Bronchial epithelial cell (primary cell): ENCODE results near the gene ZNF202. TPM values are rescaled to one million over a fixed set of nuclear protein-coding genes. Genes with fewer than 3 reads are reported as not detected.

ENCODE experiments used
- DNase-seq: peaks from one replicate; pipeline ENCODE4 v3.0.0-alpha.2; 2010; ENCODE audit warnings: low read depth
- FAIRE-seq: peaks from 2 replicates; lab custom pipeline; 2011; peaks lifted over from hg19 to GRCh38; lab: Jason Lieb, UNC
- H3K27me3 ChIP-seq: 2 replicates; pipeline ENCODE4 v1.5.1; 2011; ENCODE audit warnings: low read length; ENCODE audit not compliant: control insufficient read depth, insufficient read depth
- H3K36me3 ChIP-seq: 2 replicates; pipeline ENCODE4 v1.5.1; 2011; ENCODE audit warnings: low read length; ENCODE audit not compliant: control insufficient read depth, insufficient read depth
- H3K4me3 ChIP-seq: 2 replicates; pipeline ENCODE4 v1.5.1; 2011; ENCODE audit warnings: mild to moderate bottlenecking, low read depth, low read length, control low read depth
- CTCF ChIP-seq: IDR thresholded peaks from 2 replicates; pipeline ENCODE4 v1.5.1; 2011; ENCODE audit warnings: mild to moderate bottlenecking, moderate library complexity, low read length, control low read depth, inconsistent platforms; ENCODE audit not compliant: insufficient read depth, severe bottlenecking
- total RNA-seq: library from RNA; depleted of rRNA; stranded (reverse); fragments of >200 nt; gene quantifications from 2 replicates; pipeline ENCODE4 v1.2.1, GENCODE V29; 2014

ZNF202 gene
- total RNA-seq, 1 donor from 2014 or later = 14.5 TPM

GRCh38 chr11:123760894-123761293, 19.4 kb upstream of the ZNF202 start:
- Histone ChIP-seq H3K27me3 (no peaks in the 10 kb centered on the region), H3K36me3 (no peaks in the 10 kb centered on the region), H3K4me3 (no peak overlapping the region)
- no peak for FAIRE-seq
- no peak for TF ChIP-seq CTCF
- DNase-seq = peak; percentile 71

- no peak overlapping the region for H3K4me3 ChIP-seq
- FAIRE-seq (no peak), DNase-seq (peak; percentile 64)
- no peaks in the 10 kb centered on the region for H3K36me3 ChIP-seq
- TF ChIP-seq CTCF = no peak
- no peaks in the 10 kb centered on the region for H3K27me3 ChIP-seq
Measured at GRCh38 chr11:123757976-123758375, 16.5 kb upstream of the ZNF202 start.

- no peaks in the 10 kb centered on the region for H3K36me3 ChIP-seq
- TF ChIP-seq CTCF = no peak
- DNase-seq (no peak), FAIRE-seq (no peak)
- H3K27me3 ChIP-seq = no peaks in the 10 kb centered on the region
- H3K4me3 ChIP-seq = no peak overlapping the region
Measured at GRCh38 chr11:123755813-123756212, 14.4 kb upstream of the ZNF202 start.

GRCh38 chr11:123755344-123755743, 13.9 kb upstream of the ZNF202 start:
- Histone ChIP-seq H3K27me3 (no peaks in the 10 kb centered on the region), H3K4me3 (no peak overlapping the region), H3K36me3 (no peaks in the 10 kb centered on the region)
- DNase-seq = no peak
- TF ChIP-seq CTCF = no peak
- FAIRE-seq = no peak

GRCh38 chr11:123754101-123754568, 12.7 kb upstream of the ZNF202 start, which contains the start of gene OR6X1:
OR6X1 (minus strand) TSS chr11:123754518; CDS start chr11:123754518, 0 bp downstream.
- H3K36me3 ChIP-seq = no peaks in the 10 kb centered on the region
- FAIRE-seq = no peak
- no peak for TF ChIP-seq CTCF
- DNase-seq = no peak
- no peak within 1 kb of the TSS for H3K4me3 ChIP-seq
- H3K27me3 ChIP-seq = no peaks in the 10 kb centered on the region

- Histone ChIP-seq H3K27me3 (no peaks in the 10 kb centered on the region), H3K36me3 (no peaks in the 10 kb centered on the region), H3K4me3 (no peak overlapping the region)
- FAIRE-seq (no peak), DNase-seq (no peak)
- TF ChIP-seq CTCF = no peak
Measured at GRCh38 chr11:123753110-123753509, 11.7 kb upstream of the ZNF202 start.
